ENCODE results near the gene ZNF629. TPM values are rescaled to one million over a fixed set of nuclear protein-coding genes. Genes with fewer than 3 reads are reported as not detected.

The ZNF629 gene
- total and polyA plus RNA-seq, 2 of the 4 experiments (the other 2 are of a cell fraction), result 7.3 to 9.1 TPM

DNA sequence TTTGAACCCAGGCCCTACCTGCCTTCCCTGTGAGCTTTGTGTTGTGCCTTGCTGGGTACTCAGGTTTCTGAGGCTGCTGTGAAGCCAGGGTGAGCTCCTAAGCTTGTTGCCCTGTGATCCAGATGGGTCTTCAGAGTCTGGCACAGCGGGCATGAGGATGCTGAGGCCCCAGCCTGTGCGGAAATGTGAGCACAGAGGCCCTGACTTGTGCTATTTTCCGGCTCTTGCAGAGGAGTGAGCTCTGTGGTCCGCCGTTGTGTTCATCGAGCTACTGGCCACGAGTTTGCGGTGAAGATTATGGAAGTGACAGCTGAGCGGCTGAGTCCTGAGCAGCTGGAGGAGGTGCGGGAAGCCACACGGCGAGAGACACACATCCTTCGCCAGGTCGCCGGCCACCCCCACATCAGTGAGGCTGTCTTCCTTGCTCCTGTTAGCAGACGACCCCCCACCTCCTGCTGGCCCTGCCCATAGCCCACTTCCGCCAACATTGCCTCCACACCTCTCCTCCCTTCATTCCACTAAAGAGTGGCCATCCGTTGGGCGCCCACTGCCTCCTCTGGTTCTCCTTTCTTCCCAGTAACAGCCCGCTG lies 36.0 kb downstream of the ZNF629 start (continued):
- TF ChIP-seq, protein P1, sequence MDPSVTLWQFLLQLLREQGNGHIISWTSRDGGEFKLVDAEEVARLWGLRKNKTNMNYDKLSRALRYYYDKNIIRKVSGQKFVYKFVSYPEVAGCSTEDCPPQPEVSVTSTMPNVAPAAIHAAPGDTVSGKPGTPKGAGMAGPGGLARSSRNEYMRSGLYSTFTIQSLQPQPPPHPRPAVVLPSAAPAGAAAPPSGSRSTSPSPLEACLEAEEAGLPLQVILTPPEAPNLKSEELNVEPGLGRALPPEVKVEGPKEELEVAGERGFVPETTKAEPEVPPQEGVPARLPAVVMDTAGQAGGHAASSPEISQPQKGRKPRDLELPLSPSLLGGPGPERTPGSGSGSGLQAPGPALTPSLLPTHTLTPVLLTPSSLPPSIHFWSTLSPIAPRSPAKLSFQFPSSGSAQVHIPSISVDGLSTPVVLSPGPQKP (IDR thresholded peaks at IDR 0.05; ENCODE audit: borderline replicate concordance, low read depth, low read length), result no peak

DNA sequence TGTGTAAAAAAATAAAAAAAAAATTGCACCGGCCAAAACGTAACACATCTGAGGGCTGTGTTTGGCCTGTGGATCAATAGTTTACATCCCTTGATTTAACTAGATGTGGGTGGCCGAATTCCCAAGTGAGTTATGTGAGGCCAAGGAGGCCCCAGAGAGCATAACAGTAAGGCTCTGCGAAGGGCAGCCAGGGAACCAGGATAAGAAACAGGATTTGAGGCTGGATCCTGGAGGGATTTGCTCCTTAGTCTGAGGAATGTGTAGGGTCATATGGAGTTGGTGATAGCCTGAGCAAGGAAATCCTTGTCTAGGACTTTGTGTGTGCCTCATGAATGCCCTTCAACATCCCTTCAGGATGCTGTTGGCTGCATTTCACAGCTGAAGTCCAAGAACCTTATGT lies 36.8 kb downstream of the ZNF629 start:
- peaks cover 24% of the 10 kb centered on the region for H3K36me3 ChIP-seq (ENCODE audit: control insufficient read depth, insufficient read depth, low read length)
- H3K18ac ChIP-seq (ENCODE audit: low read depth, low read length), result no peak overlapping the region
- WGBS, 2 experiments (ENCODE audit: extremely low coverage in 2 of 2, insufficient read length in 1 of 2), result 100% methylated on average over 4 of the region's 4 CpGs; no CpG with 5 or more reads in 1 of the 2 experiments
- no peak overlapping the region for H3K9ac ChIP-seq (ENCODE audit: low read depth, low read length)
- no peak overlapping the region for H4K5ac ChIP-seq (ENCODE audit: low read depth, low read length)
- peaks cover 12% of the 10 kb centered on the region; the same call in 1 of the 2 replicates for H3K9me1 ChIP-seq (ENCODE audit: insufficient read depth, low read length)
- dilution Hi-C loops (cut with HindIII; ENCODE audit: low sequenced_read_pairs, unreplicated experiment) (no loop called here), intact Hi-C loops (cut with micrococcal nuclease) (no loop called here), in situ Hi-C loops (cut with MboI; ENCODE audit: low sequenced_read_pairs) (no loop called here)
- no peak overlapping the region for H2AFZ ChIP-seq (replicated peaks; ENCODE audit: low read length, poor library complexity)
- no peaks in the 10 kb centered on the region for H3K4me1 ChIP-seq (ENCODE audit: control insufficient read depth, insufficient read depth, low read length)
- BruUV-seq (replicated peaks), result no TSS peak
- no peaks in the 10 kb centered on the region for H3K27me3 ChIP-seq (ENCODE audit: control insufficient read depth, insufficient read depth, low read length)
- H3K23ac ChIP-seq (ENCODE audit: low read depth, low read length), result no peak overlapping the region
- H4K91ac ChIP-seq (ENCODE audit: insufficient read depth, low read depth, low read length), result no peak overlapping the region
- no peak overlapping the region for H2BK20ac ChIP-seq (ENCODE audit: low read depth, low read length)
- H4K20me1 ChIP-seq (ENCODE audit: insufficient read depth, low read length), result no peaks in the 10 kb centered on the region; the same call in 1 of the 2 replicates
- no peak overlapping the region for H3K4me2 ChIP-seq (ENCODE audit: low read depth, low read length)
- ATAC-seq (ENCODE audit: low read depth) (no peak), DNase-seq (no peak)
- H2AK5ac ChIP-seq (ENCODE audit: low read depth, low read length), result no peak overlapping the region
- H4K8ac ChIP-seq (ENCODE audit: low read depth in 2 of 2, low read length in 2 of 2), result no peak overlapping the region
- H3K4ac ChIP-seq (ENCODE audit: low read depth, low read length), result no peak overlapping the region
- H3K4me3 ChIP-seq (ENCODE audit: insufficient read depth, low read depth, low read length), result no peak overlapping the region
- no peak overlapping the region for H2BK120ac ChIP-seq (ENCODE audit: low read depth, low read length)
- no peak overlapping the region for H2BK5ac ChIP-seq (ENCODE audit: low read depth, low read length, poor library complexity, severe bottlenecking)
- H3K14ac ChIP-seq (replicated peaks; ENCODE audit: low read depth, low read length), result no peak overlapping the region
- H2AK9ac ChIP-seq (replicated peaks; ENCODE audit: low read depth, low read length, poor library complexity), result no peak overlapping the region
- H3K9me3 ChIP-seq (ENCODE audit: control insufficient read depth, insufficient read depth, low read length), result no peaks in the 10 kb centered on the region
- H3K56ac ChIP-seq (ENCODE audit: extremely low read depth, insufficient read depth, low read length), result no peak overlapping the region
- peaks cover 22 to 33% of the 10 kb centered on the region in 2 experiments for H3K79me1 ChIP-seq (ENCODE audit: low read depth in 1 of 2, low read length in 2 of 2)
- H2BK15ac ChIP-seq (ENCODE audit: low read depth, low read length), result no peak overlapping the region
- H3K27ac ChIP-seq (ENCODE audit: insufficient read depth, low read length), result no peak overlapping the region
- CTCF ChIA-PET, result no interaction called here
- POLR2A ChIA-PET (ENCODE audit: unreplicated experiment), result no interaction called here
- TF ChIP-seq RAD21 (IDR thresholded peaks at IDR 0.05; ENCODE audit: low read length) (no peak), CHD1 (IDR thresholded peaks at IDR 0.05; ENCODE audit: low read depth, low read length) (no peak), CEBPB (IDR thresholded peaks at IDR 0.05; ENCODE audit: low read depth, low read length) (no peak), BHLHE40 (IDR thresholded peaks at IDR 0.05; ENCODE audit: low read depth, low read length) (no peak), POLR2A (IDR thresholded peaks at IDR 0.05; ENCODE audit: low read depth, low read length) (no peak), SMC3 (IDR thresholded peaks at IDR 0.05; ENCODE audit: low read depth, low read length) (no peak), RFX5 (IDR thresholded peaks at IDR 0.05; ENCODE audit: low read depth, low read length) (no peak), NFE2L2 (IDR thresholded peaks at IDR 0.05; ENCODE audit: low read depth, low read length) (no peak), MAFK (IDR thresholded peaks at IDR 0.05; ENCODE audit: low read depth, low read length) (no peak)
- TF ChIP-seq, protein P2, sequence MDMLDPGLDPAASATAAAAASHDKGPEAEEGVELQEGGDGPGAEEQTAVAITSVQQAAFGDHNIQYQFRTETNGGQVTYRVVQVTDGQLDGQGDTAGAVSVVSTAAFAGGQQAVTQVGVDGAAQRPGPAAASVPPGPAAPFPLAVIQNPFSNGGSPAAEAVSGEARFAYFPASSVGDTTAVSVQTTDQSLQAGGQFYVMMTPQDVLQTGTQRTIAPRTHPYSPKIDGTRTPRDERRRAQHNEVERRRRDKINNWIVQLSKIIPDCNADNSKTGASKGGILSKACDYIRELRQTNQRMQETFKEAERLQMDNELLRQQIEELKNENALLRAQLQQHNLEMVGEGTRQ (IDR thresholded peaks at IDR 0.05; ENCODE audit: low read depth, low read length), result no peak
- TF ChIP-seq, protein P1 (IDR thresholded peaks at IDR 0.05; ENCODE audit: borderline replicate concordance, low read depth, low read length), result no peak
- TF ChIP-seq, protein P3, sequence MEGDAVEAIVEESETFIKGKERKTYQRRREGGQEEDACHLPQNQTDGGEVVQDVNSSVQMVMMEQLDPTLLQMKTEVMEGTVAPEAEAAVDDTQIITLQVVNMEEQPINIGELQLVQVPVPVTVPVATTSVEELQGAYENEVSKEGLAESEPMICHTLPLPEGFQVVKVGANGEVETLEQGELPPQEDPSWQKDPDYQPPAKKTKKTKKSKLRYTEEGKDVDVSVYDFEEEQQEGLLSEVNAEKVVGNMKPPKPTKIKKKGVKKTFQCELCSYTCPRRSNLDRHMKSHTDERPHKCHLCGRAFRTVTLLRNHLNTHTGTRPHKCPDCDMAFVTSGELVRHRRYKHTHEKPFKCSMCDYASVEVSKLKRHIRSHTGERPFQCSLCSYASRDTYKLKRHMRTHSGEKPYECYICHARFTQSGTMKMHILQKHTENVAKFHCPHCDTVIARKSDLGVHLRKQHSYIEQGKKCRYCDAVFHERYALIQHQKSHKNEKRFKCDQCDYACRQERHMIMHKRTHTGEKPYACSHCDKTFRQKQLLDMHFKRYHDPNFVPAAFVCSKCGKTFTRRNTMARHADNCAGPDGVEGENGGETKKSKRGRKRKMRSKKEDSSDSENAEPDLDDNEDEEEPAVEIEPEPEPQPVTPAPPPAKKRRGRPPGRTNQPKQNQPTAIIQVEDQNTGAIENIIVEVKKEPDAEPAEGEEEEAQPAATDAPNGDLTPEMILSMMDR (conservative IDR thresholded peaks at IDR 0.05; ENCODE audit: low read depth, low read length), result no peak

Data from IMR-90 (cell line).